Stomach (tissue), 4 donors: ENCODE measurements around the gene PKHD1.

Experiments
- EP300 ChIP-seq: sonication (generic); formaldehyde crosslinking; IDR thresholded peaks from one replicate; pipeline ENCODE4 v1.6.1; 2017; ENCODE audit warnings: antibody characterized with exemption
- POLR2A ChIP-seq, 4 donors: fragments of 450-650 bp; IDR thresholded peaks; one replicate each; pipeline ENCODE4 v1.6.1; 2016; ENCODE audit warnings: antibody characterized with exemption in 4 of 4, control low read depth in 2 of 4, mild to moderate bottlenecking in 1 of 4, moderate library complexity in 1 of 4
- POLR2AphosphoS5 ChIP-seq, 3 donors: sonication (generic); formaldehyde crosslinking; IDR thresholded peaks; one replicate each; pipeline ENCODE4 v1.6.1; 2016; ENCODE audit warnings: antibody characterized with exemption in 3 of 3
- TF ChIP-seq, protein P1 (sequence below), 7 experiments: fragments of 450-650 bp in 4 of 7; fragments of 200-600 bp in 3 of 7; sonication (generic) in 3 of 7; IDR thresholded peaks; one replicate each; pipeline ENCODE4 v1.5.1; 2016 to 2019; ENCODE audit warnings: antibody characterized with exemption in 7 of 7, control low read depth in 2 of 7, mild to moderate bottlenecking in 1 of 7

GRCh38 chr6:51813904-51814303, 273.5 kb downstream of the PKHD1 start:
- TF ChIP-seq, protein P1, sequence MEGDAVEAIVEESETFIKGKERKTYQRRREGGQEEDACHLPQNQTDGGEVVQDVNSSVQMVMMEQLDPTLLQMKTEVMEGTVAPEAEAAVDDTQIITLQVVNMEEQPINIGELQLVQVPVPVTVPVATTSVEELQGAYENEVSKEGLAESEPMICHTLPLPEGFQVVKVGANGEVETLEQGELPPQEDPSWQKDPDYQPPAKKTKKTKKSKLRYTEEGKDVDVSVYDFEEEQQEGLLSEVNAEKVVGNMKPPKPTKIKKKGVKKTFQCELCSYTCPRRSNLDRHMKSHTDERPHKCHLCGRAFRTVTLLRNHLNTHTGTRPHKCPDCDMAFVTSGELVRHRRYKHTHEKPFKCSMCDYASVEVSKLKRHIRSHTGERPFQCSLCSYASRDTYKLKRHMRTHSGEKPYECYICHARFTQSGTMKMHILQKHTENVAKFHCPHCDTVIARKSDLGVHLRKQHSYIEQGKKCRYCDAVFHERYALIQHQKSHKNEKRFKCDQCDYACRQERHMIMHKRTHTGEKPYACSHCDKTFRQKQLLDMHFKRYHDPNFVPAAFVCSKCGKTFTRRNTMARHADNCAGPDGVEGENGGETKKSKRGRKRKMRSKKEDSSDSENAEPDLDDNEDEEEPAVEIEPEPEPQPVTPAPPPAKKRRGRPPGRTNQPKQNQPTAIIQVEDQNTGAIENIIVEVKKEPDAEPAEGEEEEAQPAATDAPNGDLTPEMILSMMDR (IDR thresholded peaks at IDR 0.05), result no peak
- TF ChIP-seq POLR2AphosphoS5 (IDR thresholded peaks at IDR 0.05), result no peak
- no peak for TF ChIP-seq EP300
- no peak for TF ChIP-seq POLR2A (IDR thresholded peaks at IDR 0.05)
